ENCODE results near the gene FAM124A. TPM values are rescaled to one million over a fixed set of nuclear protein-coding genes. Genes with fewer than 3 reads are reported as not detected.

FAM124A gene
- total and polyA plus RNA-seq, 12 donors = 0.78 to 11.7 (median 3.4) TPM

DNA sequence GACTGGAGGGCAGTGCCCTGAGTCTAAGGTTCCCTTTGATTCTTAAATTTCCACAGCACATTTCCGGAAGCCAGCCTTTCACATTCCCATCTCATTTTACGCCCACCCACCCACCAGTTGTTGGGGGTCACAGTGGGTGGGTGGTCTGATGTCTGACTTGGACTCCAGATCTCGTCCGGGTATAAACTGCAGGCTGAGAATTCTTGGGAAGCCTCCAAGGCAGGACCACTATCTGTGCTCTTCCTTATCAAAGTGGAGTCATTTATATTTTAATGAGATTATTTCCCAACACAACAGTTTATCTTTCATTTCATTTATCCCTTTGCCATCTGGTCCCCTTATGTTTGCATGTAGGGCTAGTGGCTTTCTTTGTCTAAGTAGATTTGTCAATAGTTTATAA lies 3.6 kb upstream of the FAM124A start:
- no peak overlapping the region for H3K4me3 ChIP-seq
- H3K9me3 ChIP-seq (replicated peaks in 1 of 3) = no peaks in the 10 kb centered on the region
- no peak overlapping the region for H3K27ac ChIP-seq
- 70 to 86% (median 79%) methylated on average over 4 of the region's 4 CpGs for WGBS, 4 donors
- H3K27me3 ChIP-seq = no peaks in the 10 kb centered on the region
- no peaks in the 10 kb centered on the region for H3K36me3 ChIP-seq (replicated peaks in 1 of 2)
- intact Hi-C loops (cut with DNase I) = no loop called here
- H3K4me1 ChIP-seq (replicated peaks in 1 of 2) = peaks cover 3 to 5% of the 10 kb centered on the region in 2 donors
- no peak for TF ChIP-seq POLR2A (IDR thresholded peaks at IDR 0.05)
- TF ChIP-seq, protein P1, sequence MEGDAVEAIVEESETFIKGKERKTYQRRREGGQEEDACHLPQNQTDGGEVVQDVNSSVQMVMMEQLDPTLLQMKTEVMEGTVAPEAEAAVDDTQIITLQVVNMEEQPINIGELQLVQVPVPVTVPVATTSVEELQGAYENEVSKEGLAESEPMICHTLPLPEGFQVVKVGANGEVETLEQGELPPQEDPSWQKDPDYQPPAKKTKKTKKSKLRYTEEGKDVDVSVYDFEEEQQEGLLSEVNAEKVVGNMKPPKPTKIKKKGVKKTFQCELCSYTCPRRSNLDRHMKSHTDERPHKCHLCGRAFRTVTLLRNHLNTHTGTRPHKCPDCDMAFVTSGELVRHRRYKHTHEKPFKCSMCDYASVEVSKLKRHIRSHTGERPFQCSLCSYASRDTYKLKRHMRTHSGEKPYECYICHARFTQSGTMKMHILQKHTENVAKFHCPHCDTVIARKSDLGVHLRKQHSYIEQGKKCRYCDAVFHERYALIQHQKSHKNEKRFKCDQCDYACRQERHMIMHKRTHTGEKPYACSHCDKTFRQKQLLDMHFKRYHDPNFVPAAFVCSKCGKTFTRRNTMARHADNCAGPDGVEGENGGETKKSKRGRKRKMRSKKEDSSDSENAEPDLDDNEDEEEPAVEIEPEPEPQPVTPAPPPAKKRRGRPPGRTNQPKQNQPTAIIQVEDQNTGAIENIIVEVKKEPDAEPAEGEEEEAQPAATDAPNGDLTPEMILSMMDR (IDR thresholded peaks at IDR 0.05) = no peak
- DNase-seq = no peak

DNA sequence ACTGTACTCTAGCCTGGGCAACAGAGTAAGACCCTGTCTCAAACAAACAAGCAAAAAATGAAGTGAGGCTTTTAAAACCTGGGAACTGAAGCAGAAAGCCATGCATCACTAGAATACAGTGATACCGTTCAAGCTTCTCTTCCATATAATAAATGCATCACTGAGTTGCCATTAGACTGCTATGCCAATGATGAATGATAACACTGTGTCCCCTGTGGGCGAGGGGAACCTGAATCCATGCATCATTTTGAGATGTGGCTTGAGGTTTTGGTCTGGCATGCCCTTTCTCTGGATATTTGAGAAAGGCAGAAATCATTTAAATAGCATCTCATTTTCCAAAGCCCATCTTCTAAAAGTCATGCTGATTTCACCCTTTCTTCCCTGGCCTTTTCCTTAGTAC lies 1.5 kb upstream of the FAM124A start:
- WGBS, 4 donors = 86 to 90% (median 87%) methylated on average over 2 of the region's 2 CpGs
- TF ChIP-seq POLR2A (IDR thresholded peaks at IDR 0.05) = no peak
- TF ChIP-seq, protein P1 (IDR thresholded peaks at IDR 0.05) = no peak
- no peaks in the 10 kb centered on the region for H3K27me3 ChIP-seq
- H3K9me3 ChIP-seq (replicated peaks in 1 of 3) = no peaks in the 10 kb centered on the region
- DNase-seq = no peak
- H3K4me1 ChIP-seq (replicated peaks in 1 of 2) = peaks cover 3 to 5% of the 10 kb centered on the region in 2 donors
- intact Hi-C loops (cut with DNase I) = loop anchor here in 1 of 2 donors (5.0 kb wide), 1 partner anchor 67 kb away; no protein-coding TSS in a partner anchor
- no peak overlapping the region for H3K27ac ChIP-seq
- no peaks in the 10 kb centered on the region for H3K36me3 ChIP-seq (replicated peaks in 1 of 2)
- H3K4me3 ChIP-seq = no peak overlapping the region

DNA sequence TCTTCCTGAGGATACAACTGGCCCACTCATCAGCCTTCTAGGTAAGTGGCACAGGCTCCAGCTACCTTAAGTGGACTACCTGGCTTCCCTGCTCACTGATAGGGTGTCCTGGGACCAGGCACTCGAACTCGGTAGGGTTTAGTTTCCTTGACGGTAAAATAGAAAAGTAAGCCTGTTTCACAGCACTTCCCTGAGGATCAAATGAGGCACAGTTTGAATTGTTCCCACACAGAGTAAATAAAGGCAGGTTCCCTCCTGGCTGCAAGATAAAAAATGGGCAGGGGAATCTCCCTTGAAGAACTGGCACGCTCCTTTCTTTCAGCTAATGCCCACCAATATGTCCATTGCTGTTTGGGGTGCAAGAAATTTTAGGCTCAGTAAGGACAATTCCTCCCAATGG lies 1.1 kb upstream of the FAM124A start:
- no peak for TF ChIP-seq POLR2A (IDR thresholded peaks at IDR 0.05)
- TF ChIP-seq, protein P1 (IDR thresholded peaks at IDR 0.05) = no peak

DNA sequence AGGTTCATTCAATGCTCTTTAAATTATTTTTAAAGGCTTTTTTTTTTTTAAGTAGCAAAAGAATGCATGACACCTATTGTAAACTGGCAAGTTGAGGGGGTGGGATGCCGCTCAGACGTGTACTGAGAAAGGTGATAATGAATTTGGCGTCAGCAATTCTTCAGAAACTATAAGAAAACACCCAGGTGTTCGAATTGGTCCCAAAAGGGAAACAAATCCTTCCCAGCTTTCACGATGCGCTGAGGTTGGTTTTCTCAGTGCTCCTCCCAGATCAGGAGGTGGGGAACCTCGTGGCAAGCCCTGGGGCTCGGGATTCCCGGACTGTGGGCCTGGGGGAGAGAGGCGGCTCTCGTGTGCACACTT lies 543 bp upstream of the FAM124A start:
- no peak for TF ChIP-seq POLR2A (IDR thresholded peaks at IDR 0.05)
- TF ChIP-seq, protein P1 (IDR thresholded peaks at IDR 0.05) = no peak
- Histone ChIP-seq H3K4me1 (replicated peaks in 1 of 2) (peaks cover 3 to 5% of the 10 kb centered on the region in 2 donors), H3K27me3 (no peaks in the 10 kb centered on the region), H3K9me3 (replicated peaks in 1 of 3) (no peaks in the 10 kb centered on the region), H3K4me3 (peak overlapping the region in 2 of 4 donors; percentile 32 to 98), H3K36me3 (replicated peaks in 1 of 2) (no peaks in the 10 kb centered on the region), H3K27ac (peak overlapping the region in 1 of 5 donors; percentile 77)
- intact Hi-C loops (cut with DNase I) = loop anchor here in 1 of 2 donors (5.0 kb wide), 1 partner anchor 66 kb away; no protein-coding TSS in a partner anchor
- DNase-seq = peak in 2 of 7 donors; percentile 22 to 39
- 1 to 4% (median 3%) methylated on average over 8 to 11 of the region's 11 CpGs for WGBS, 4 donors

More for the DNA sequence above, 1.1 kb upstream of the FAM124A start:
- no peaks in the 10 kb centered on the region for H3K27me3 ChIP-seq
- H3K27ac ChIP-seq = no peak overlapping the region
- 65 to 93% (median 73%) methylated on average over 4 of the region's 4 CpGs for WGBS, 4 donors
- no peak for DNase-seq
- H3K4me3 ChIP-seq = no peak overlapping the region
- H3K36me3 ChIP-seq (replicated peaks in 1 of 2) = no peaks in the 10 kb centered on the region
- peaks cover 3 to 5% of the 10 kb centered on the region in 2 donors for H3K4me1 ChIP-seq (replicated peaks in 1 of 2)
- intact Hi-C loops (cut with DNase I) = loop anchor here in 1 of 2 donors (5.0 kb wide), 1 partner anchor 66 kb away; no protein-coding TSS in a partner anchor
- H3K9me3 ChIP-seq (replicated peaks in 1 of 3) = no peaks in the 10 kb centered on the region
